ENCODE data around the gene NIFK. TPM values are rescaled to one million over a fixed set of nuclear protein-coding genes. Genes with fewer than 3 reads are reported as not detected.

Gene NIFK
- total RNA-seq, 1 experiment from 2014 or later: 171 TPM

DNA sequence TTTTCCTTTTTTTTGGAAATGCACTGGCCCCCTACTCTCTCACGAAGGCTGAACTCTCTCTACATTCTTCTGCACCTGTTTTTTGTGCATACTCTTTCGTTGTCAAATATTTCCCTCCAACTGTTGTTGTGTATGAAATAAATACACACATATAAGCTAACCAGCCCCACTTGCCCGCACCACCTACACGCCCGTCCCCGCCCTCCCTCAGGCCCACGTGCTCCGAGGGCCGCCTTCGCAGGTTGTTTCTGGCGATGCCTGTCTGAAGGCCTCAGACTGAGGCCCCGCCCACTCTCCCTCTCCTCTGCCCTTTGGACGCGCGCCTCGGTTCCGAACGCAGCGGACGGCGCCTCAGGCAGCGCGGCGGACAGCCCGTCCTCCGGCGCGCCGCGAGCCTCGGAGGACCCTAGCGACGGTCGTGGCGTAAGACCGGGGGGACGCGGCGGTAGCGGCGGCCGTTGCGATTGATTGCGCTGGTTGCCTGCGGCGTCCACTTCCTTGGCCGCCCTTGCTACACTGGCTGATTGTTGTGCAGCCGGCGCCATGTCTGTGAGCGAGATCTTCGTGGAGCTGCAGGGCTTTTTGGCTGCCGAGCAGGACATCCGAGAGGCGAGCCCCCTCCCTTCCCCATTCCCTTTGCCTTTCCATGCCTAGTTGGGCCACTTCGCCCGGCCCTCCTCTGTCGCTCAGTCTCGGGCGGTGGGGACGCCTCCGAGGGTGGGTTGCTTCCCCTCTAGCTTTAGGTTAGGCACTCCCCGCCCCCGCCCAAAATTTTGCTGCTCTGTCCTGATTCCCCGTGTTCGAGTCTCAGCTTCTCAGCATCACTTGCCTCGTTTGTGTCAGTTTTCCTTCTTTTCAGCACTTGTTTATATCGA lies 18.8 kb upstream of the NIFK start, which contains the start of gene TSN:
TSN (plus strand) TSS at position 415 of the 875 bp plus-strand sequence; CDS start at position 544, 129 bp downstream.
- H3K36me3 Mint-ChIP-seq (ENCODE audit: insufficient read depth, unreplicated experiment): peaks cover 34% of the 10 kb centered on the region
- peak; percentile 98 for DNase-seq (ENCODE audit: unreplicated experiment)
- no peak for TF ChIP-seq CTCF (IDR thresholded peaks at IDR 0.05; ENCODE audit: unreplicated experiment)
- ChIA-PET POLR2A (interaction anchor here (0.6 to 3.7 kb wide), 15 partner anchors 8 to 558 kb away, joined by 3 to 42 read pairs (median 4); partner anchors contain the start of genes CLASP1, NIFK and RNU4ATAC), CTCF (interaction anchor here (0.6 to 2.0 kb wide), 2 partner anchors 19 to 708 kb away, joined by 3 to 10 read pairs; partner anchors contain the start of gene NIFK)
- H3K27me3 Mint-ChIP-seq (ENCODE audit: insufficient read depth, unreplicated experiment): no peaks in the 10 kb centered on the region
- H3K4me3 Mint-ChIP-seq (ENCODE audit: unreplicated experiment): peak within 1 kb of the TSS; percentile 79
- H3K4me1 Mint-ChIP-seq (ENCODE audit: insufficient read depth, unreplicated experiment): peaks cover 6% of the 10 kb centered on the region
- peak within 1 kb of the TSS; percentile 91 for H3K27ac Mint-ChIP-seq (ENCODE audit: low read depth, unreplicated experiment)
- intact Hi-C loops (cut with micrococcal nuclease): loop anchor here (1.0 kb wide), 1 partner anchor 33 kb away; no protein-coding TSS in a partner anchor
- H3K9me3 Mint-ChIP-seq (ENCODE audit: unreplicated experiment): no peaks in the 10 kb centered on the region
- BruUV-seq (replicated peaks): no TSS peak

DNA sequence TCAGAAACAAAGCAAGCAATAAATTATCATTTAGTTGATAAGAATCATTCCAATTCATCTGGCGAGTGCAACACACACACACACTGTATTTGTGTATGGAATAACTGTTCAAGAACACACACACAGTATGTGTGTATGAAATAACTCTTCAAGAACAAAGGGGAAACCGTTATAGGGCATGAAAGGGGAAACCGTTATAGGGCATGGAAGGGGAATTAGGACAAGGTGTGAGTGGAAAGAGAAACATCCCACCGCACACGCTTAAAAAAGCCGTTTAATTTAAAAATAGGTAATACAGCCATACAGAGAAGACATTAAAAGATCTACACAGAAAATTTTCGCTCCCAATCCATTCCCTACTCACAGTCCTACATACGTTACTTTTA lies 18.2 kb upstream of the NIFK start:
- peaks cover 5% of the 10 kb centered on the region for H3K9me3 Mint-ChIP-seq (ENCODE audit: unreplicated experiment)
- TF ChIP-seq CTCF (IDR thresholded peaks at IDR 0.05; ENCODE audit: unreplicated experiment): no peak
- TSS peak; percentile 93 for BruUV-seq (replicated peaks)
- peaks cover 6% of the 10 kb centered on the region for H3K4me1 Mint-ChIP-seq (ENCODE audit: insufficient read depth, unreplicated experiment)
- peak overlapping the region; percentile 91 for H3K27ac Mint-ChIP-seq (ENCODE audit: low read depth, unreplicated experiment)
- DNase-seq (ENCODE audit: unreplicated experiment): no peak
- H3K4me3 Mint-ChIP-seq (ENCODE audit: unreplicated experiment): peak overlapping the region; percentile 79
- H3K36me3 Mint-ChIP-seq (ENCODE audit: insufficient read depth, unreplicated experiment): peaks cover 27% of the 10 kb centered on the region
- H3K27me3 Mint-ChIP-seq (ENCODE audit: insufficient read depth, unreplicated experiment): no peaks in the 10 kb centered on the region
- ChIA-PET CTCF (no interaction called here), POLR2A (interaction anchor here (0.7 to 3.7 kb wide), 7 partner anchors 18 to 228 kb away, joined by 3 to 42 read pairs (median 8); partner anchors contain the start of genes CLASP1, NIFK and RNU4ATAC)
- intact Hi-C loops (cut with micrococcal nuclease): loop anchor here (1.0 kb wide), 1 partner anchor 33 kb away; no protein-coding TSS in a partner anchor

DNA sequence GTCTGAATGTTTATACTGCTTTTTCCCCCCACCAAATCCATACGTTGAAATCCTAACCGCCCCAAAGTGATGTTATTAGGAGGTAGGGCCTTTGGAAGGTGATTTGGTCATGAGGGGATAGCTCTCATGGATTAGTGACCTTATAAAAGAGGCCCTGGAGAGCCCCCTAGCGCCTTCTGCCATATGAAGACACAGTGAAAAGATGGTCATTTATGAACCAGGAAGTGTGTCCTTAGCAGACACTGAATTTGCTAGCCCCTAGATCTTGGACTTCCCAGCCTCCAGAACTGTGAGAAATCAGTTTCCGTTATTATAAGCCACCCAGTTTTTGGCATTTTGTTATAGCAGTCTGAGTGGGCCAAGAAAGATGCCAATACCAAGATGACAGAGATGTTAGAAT lies 11.5 kb upstream of the NIFK start:
- intact Hi-C loops (cut with micrococcal nuclease): loop anchor here (5.0 kb wide), 1 partner anchor 346 kb away; no protein-coding TSS in a partner anchor
- Mint-ChIP-seq H3K4me1 (ENCODE audit: insufficient read depth, unreplicated experiment) (no peaks in the 10 kb centered on the region), H3K4me3 (ENCODE audit: unreplicated experiment) (no peak overlapping the region), H3K27ac (ENCODE audit: low read depth, unreplicated experiment) (no peak overlapping the region), H3K36me3 (ENCODE audit: insufficient read depth, unreplicated experiment) (peaks cover 11% of the 10 kb centered on the region), H3K27me3 (ENCODE audit: insufficient read depth, unreplicated experiment) (no peaks in the 10 kb centered on the region), H3K9me3 (ENCODE audit: unreplicated experiment) (peaks cover 8% of the 10 kb centered on the region)
- TF ChIP-seq CTCF (IDR thresholded peaks at IDR 0.05; ENCODE audit: unreplicated experiment): peak; percentile 38
- ChIA-PET CTCF (interaction anchor here (0.7 kb wide), 2 partner anchors 647 to 1418 kb away, joined by 3 to 4 read pairs; no protein-coding TSS in a partner anchor), POLR2A (interaction anchor here (1.0 to 1.4 kb wide), 3 partner anchors 11 to 673 kb away, joined by 3 to 6 read pairs (median 4); partner anchors contain the start of genes NIFK and RNU4ATAC)
- DNase-seq (ENCODE audit: unreplicated experiment): peak; percentile 64
- BruUV-seq (replicated peaks): no TSS peak

GRCh38 chr2:121746071-121746578 lies 9.4 kb upstream of the NIFK start:
- H3K4me1 Mint-ChIP-seq (ENCODE audit: insufficient read depth, unreplicated experiment): no peaks in the 10 kb centered on the region
- no TSS peak for BruUV-seq (replicated peaks)
- H3K36me3 Mint-ChIP-seq (ENCODE audit: insufficient read depth, unreplicated experiment): peaks cover 7% of the 10 kb centered on the region
- no peak overlapping the region for H3K27ac Mint-ChIP-seq (ENCODE audit: low read depth, unreplicated experiment)
- peaks cover 8% of the 10 kb centered on the region for H3K9me3 Mint-ChIP-seq (ENCODE audit: unreplicated experiment)
- DNase-seq (ENCODE audit: unreplicated experiment): no peak
- no peak for TF ChIP-seq CTCF (IDR thresholded peaks at IDR 0.05; ENCODE audit: unreplicated experiment)
- ChIA-PET CTCF (no interaction called here), POLR2A (no interaction called here)
- intact Hi-C loops (cut with micrococcal nuclease): loop anchor here (5.0 kb wide), 1 partner anchor 344 kb away; no protein-coding TSS in a partner anchor
- H3K4me3 Mint-ChIP-seq (ENCODE audit: unreplicated experiment): no peak overlapping the region
- no peaks in the 10 kb centered on the region for H3K27me3 Mint-ChIP-seq (ENCODE audit: insufficient read depth, unreplicated experiment)

Measured in MCF 10A (cell line).